OCI-LY1 (cell line): ENCODE measurements around the gene MEAK7.

Experiments used
- CTCF ChIP-seq: fragments of 200-600 bp; sonication (generic), shearing (Covaris generic); IDR thresholded peaks from 2 replicates; pipeline ENCODE4 v1.5.1; 2017; ENCODE audit warnings: mild to moderate bottlenecking, antibody characterized with exemption, low read length, moderate library complexity, mixed read lengths
- EZH2 ChIP-seq: fragments of 200-600 bp; sonication (generic), shearing (Covaris generic); IDR thresholded peaks from 2 replicates; pipeline ENCODE4 v1.8.0; 2017; ENCODE audit warnings: borderline replicate concordance, mixed run types, mild to moderate bottlenecking, antibody characterized with exemption, low read length, moderate library complexity, mixed read lengths

DNA sequence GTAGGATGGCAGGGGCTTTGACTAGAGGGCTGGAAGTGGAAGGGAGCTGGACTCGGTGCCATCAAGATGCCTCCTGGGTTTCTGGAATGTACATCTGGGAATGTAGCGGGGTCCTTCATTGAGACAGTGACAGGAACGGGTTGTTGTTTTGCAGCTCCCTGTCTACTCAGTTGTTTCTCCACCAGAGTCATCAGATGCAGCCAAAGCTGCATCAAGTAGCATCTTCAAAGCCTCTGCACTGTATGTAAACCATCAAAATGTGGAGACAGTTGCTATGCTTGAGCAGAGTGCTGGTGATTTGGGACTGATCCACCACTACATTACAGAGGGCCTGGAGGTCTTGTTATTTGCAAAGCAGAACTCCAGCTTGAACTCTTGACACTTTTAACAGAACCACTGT is 25.1 kb upstream of the MEAK7 start:
- TF ChIP-seq CTCF = no peak
- TF ChIP-seq EZH2 = no peak
